SH-SY5Y (cell line): ENCODE results near the gene ACTRT2.

Experiments
- GATA2 ChIP-seq: IDR thresholded peaks from 2 replicates; pipeline ENCODE4 v1.6.1; 2011; ENCODE audit warnings: mild to moderate bottlenecking, low read depth, low read length
- GATA3 ChIP-seq: IDR thresholded peaks from 2 replicates; pipeline ENCODE4 v1.6.1; 2011; ENCODE audit warnings: low read depth, mild to moderate bottlenecking, low read length, moderate library complexity

DNA sequence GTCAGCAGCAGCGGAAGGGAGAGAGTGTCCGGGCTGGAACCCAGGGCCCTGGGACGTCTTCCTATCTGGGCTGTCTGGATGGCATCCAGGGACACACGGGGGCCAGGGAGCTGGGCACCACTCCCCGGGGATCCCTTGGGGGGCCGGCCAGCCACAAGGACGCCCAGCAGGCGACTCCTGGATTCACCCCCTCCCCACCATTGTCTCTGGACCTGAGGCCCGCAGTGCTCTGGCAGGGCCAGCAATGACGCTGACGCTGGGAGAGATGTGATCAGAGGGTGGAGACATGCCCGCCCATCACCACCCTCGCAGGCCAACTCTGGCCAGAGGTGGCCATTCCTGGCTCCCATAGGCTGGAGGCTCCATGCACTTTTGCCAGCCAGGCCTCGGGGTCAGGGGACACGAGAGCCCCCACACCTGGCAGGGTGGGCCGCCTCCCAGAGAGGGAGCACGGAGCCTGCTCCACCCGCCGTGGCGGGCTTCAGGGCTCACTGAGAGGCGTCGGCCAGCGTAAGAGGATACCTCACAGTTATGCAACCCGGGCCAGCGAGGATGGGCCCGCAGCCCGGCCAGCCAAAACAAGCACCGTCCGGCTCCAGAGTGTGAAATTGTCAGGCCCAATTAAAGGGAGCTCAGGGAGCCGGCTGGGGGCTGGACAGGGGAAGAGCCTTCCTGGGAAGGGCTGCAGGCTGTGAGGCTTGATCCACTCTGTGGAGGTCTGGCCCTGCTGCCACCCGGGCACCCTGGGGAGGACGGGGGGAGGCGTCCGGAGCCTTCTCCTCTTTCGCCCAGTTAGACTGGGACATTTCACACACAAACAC is 10.3 kb downstream of the ACTRT2 start:
- no peak for TF ChIP-seq GATA2
- TF ChIP-seq GATA3 = no peak
